Measurements from ENCODE around the gene GOLGA3.

GOLGA3 gene

GRCh38 chr12:132748319-132748718 is 80.3 kb downstream of the GOLGA3 start:
- H3K9ac ChIP-seq (ENCODE audit: low read depth, low read length) = no peak overlapping the region
- H3K36me3 ChIP-seq (ENCODE audit: control insufficient read depth, insufficient read depth, low read length) = peaks cover 65% of the 10 kb centered on the region
- no peaks in the 10 kb centered on the region for H3K27me3 ChIP-seq (ENCODE audit: control insufficient read depth, insufficient read depth, low read length)
- no peaks in the 10 kb centered on the region for H3K4me1 ChIP-seq (ENCODE audit: control insufficient read depth, insufficient read depth, low read length)
- H3K9me3 ChIP-seq (ENCODE audit: control insufficient read depth, insufficient read depth, low read length) = no peaks in the 10 kb centered on the region
- H3K4me3 ChIP-seq (ENCODE audit: low read depth, low read length) = no peak overlapping the region

- H3K4me3 ChIP-seq (ENCODE audit: low read depth, low read length) = no peak overlapping the region
- peaks cover 69% of the 10 kb centered on the region for H3K36me3 ChIP-seq (ENCODE audit: control insufficient read depth, insufficient read depth, low read length)
- no peaks in the 10 kb centered on the region for H3K4me1 ChIP-seq (ENCODE audit: control insufficient read depth, insufficient read depth, low read length)
- no peaks in the 10 kb centered on the region for H3K27me3 ChIP-seq (ENCODE audit: control insufficient read depth, insufficient read depth, low read length)
- no peak overlapping the region for H3K9ac ChIP-seq (ENCODE audit: low read depth, low read length)
- no peaks in the 10 kb centered on the region for H3K9me3 ChIP-seq (ENCODE audit: control insufficient read depth, insufficient read depth, low read length)
Measured at GRCh38 chr12:132747896-132748295, 80.8 kb downstream of the GOLGA3 start.

- no peak overlapping the region for H3K9ac ChIP-seq (ENCODE audit: low read depth, low read length)
- H3K9me3 ChIP-seq (ENCODE audit: control insufficient read depth, insufficient read depth, low read length) = no peaks in the 10 kb centered on the region
- no peaks in the 10 kb centered on the region for H3K4me1 ChIP-seq (ENCODE audit: control insufficient read depth, insufficient read depth, low read length)
- H3K36me3 ChIP-seq (ENCODE audit: control insufficient read depth, insufficient read depth, low read length) = peaks cover 74% of the 10 kb centered on the region
- H3K4me3 ChIP-seq (ENCODE audit: low read depth, low read length) = no peak overlapping the region
- no peaks in the 10 kb centered on the region for H3K27me3 ChIP-seq (ENCODE audit: control insufficient read depth, insufficient read depth, low read length)
Measured at GRCh38 chr12:132747395-132747794, 81.3 kb downstream of the GOLGA3 start.

- Histone ChIP-seq H3K27me3 (ENCODE audit: control insufficient read depth, insufficient read depth, low read length) (no peaks in the 10 kb centered on the region), H3K9me3 (ENCODE audit: control insufficient read depth, insufficient read depth, low read length) (no peaks in the 10 kb centered on the region), H3K36me3 (ENCODE audit: control insufficient read depth, insufficient read depth, low read length) (peaks cover 74% of the 10 kb centered on the region), H3K4me3 (ENCODE audit: low read depth, low read length) (no peak overlapping the region), H3K4me1 (ENCODE audit: control insufficient read depth, insufficient read depth, low read length) (no peaks in the 10 kb centered on the region), H3K9ac (ENCODE audit: low read depth, low read length) (no peak overlapping the region)
Measured at GRCh38 chr12:132746613-132747012, 82.1 kb downstream of the GOLGA3 start.

- Histone ChIP-seq H3K36me3 (ENCODE audit: control insufficient read depth, insufficient read depth, low read length) (peaks cover 78% of the 10 kb centered on the region), H3K27me3 (ENCODE audit: control insufficient read depth, insufficient read depth, low read length) (no peaks in the 10 kb centered on the region), H3K4me3 (ENCODE audit: low read depth, low read length) (no peak overlapping the region), H3K4me1 (ENCODE audit: control insufficient read depth, insufficient read depth, low read length) (no peaks in the 10 kb centered on the region), H3K9me3 (ENCODE audit: control insufficient read depth, insufficient read depth, low read length) (no peaks in the 10 kb centered on the region), H3K9ac (ENCODE audit: low read depth, low read length) (no peak overlapping the region)
Measured at GRCh38 chr12:132743831-132744230, 84.8 kb downstream of the GOLGA3 start.

- Histone ChIP-seq H3K36me3 (ENCODE audit: control insufficient read depth, insufficient read depth, low read length) (peaks cover 74% of the 10 kb centered on the region), H3K9ac (ENCODE audit: low read depth, low read length) (no peak overlapping the region), H3K4me3 (ENCODE audit: low read depth, low read length) (no peak overlapping the region), H3K4me1 (ENCODE audit: control insufficient read depth, insufficient read depth, low read length) (no peaks in the 10 kb centered on the region), H3K27me3 (ENCODE audit: control insufficient read depth, insufficient read depth, low read length) (no peaks in the 10 kb centered on the region), H3K9me3 (ENCODE audit: control insufficient read depth, insufficient read depth, low read length) (no peaks in the 10 kb centered on the region)
Measured at GRCh38 chr12:132741620-132742019, 87.0 kb downstream of the GOLGA3 start.

GRCh38 chr12:132740652-132741051 is 88.0 kb downstream of the GOLGA3 start:
- Histone ChIP-seq H3K36me3 (ENCODE audit: control insufficient read depth, insufficient read depth, low read length) (peaks cover 80% of the 10 kb centered on the region), H3K4me1 (ENCODE audit: control insufficient read depth, insufficient read depth, low read length) (no peaks in the 10 kb centered on the region), H3K9ac (ENCODE audit: low read depth, low read length) (no peak overlapping the region), H3K9me3 (ENCODE audit: control insufficient read depth, insufficient read depth, low read length) (no peaks in the 10 kb centered on the region), H3K4me3 (ENCODE audit: low read depth, low read length) (no peak overlapping the region), H3K27me3 (ENCODE audit: control insufficient read depth, insufficient read depth, low read length) (no peaks in the 10 kb centered on the region)

- Histone ChIP-seq H3K9me3 (ENCODE audit: control insufficient read depth, insufficient read depth, low read length) (no peaks in the 10 kb centered on the region), H3K36me3 (ENCODE audit: control insufficient read depth, insufficient read depth, low read length) (peaks cover 80% of the 10 kb centered on the region), H3K4me1 (ENCODE audit: control insufficient read depth, insufficient read depth, low read length) (no peaks in the 10 kb centered on the region), H3K9ac (ENCODE audit: low read depth, low read length) (no peak overlapping the region), H3K4me3 (ENCODE audit: low read depth, low read length) (no peak overlapping the region), H3K27me3 (ENCODE audit: control insufficient read depth, insufficient read depth, low read length) (no peaks in the 10 kb centered on the region)
Measured at GRCh38 chr12:132740313-132740646, 88.4 kb downstream of the GOLGA3 start.

- no peaks in the 10 kb centered on the region for H3K27me3 ChIP-seq (ENCODE audit: control insufficient read depth, insufficient read depth, low read length)
- no peaks in the 10 kb centered on the region for H3K4me1 ChIP-seq (ENCODE audit: control insufficient read depth, insufficient read depth, low read length)
- H3K9me3 ChIP-seq (ENCODE audit: control insufficient read depth, insufficient read depth, low read length) = no peaks in the 10 kb centered on the region
- peaks cover 80% of the 10 kb centered on the region for H3K36me3 ChIP-seq (ENCODE audit: control insufficient read depth, insufficient read depth, low read length)
- H3K9ac ChIP-seq (ENCODE audit: low read depth, low read length) = no peak overlapping the region
- no peak overlapping the region for H3K4me3 ChIP-seq (ENCODE audit: low read depth, low read length)
Measured at GRCh38 chr12:132739600-132740312, 88.9 kb downstream of the GOLGA3 start.

GRCh38 chr12:132736913-132737312 is 91.8 kb downstream of the GOLGA3 start:
- Histone ChIP-seq H3K36me3 (ENCODE audit: control insufficient read depth, insufficient read depth, low read length) (peaks cover 76% of the 10 kb centered on the region), H3K4me3 (ENCODE audit: low read depth, low read length) (no peak overlapping the region), H3K27me3 (ENCODE audit: control insufficient read depth, insufficient read depth, low read length) (no peaks in the 10 kb centered on the region), H3K4me1 (ENCODE audit: control insufficient read depth, insufficient read depth, low read length) (no peaks in the 10 kb centered on the region), H3K9me3 (ENCODE audit: control insufficient read depth, insufficient read depth, low read length) (no peaks in the 10 kb centered on the region), H3K9ac (ENCODE audit: low read depth, low read length) (no peak overlapping the region)

GRCh38 chr12:132736378-132736777 is 92.3 kb downstream of the GOLGA3 start:
- Histone ChIP-seq H3K4me3 (ENCODE audit: low read depth, low read length) (no peak overlapping the region), H3K9me3 (ENCODE audit: control insufficient read depth, insufficient read depth, low read length) (no peaks in the 10 kb centered on the region), H3K27me3 (ENCODE audit: control insufficient read depth, insufficient read depth, low read length) (no peaks in the 10 kb centered on the region), H3K36me3 (ENCODE audit: control insufficient read depth, insufficient read depth, low read length) (peaks cover 77% of the 10 kb centered on the region), H3K9ac (ENCODE audit: low read depth, low read length) (no peak overlapping the region), H3K4me1 (ENCODE audit: control insufficient read depth, insufficient read depth, low read length) (no peaks in the 10 kb centered on the region)

GRCh38 chr12:132735496-132735895 is 93.2 kb downstream of the GOLGA3 start:
- H3K27me3 ChIP-seq (ENCODE audit: control insufficient read depth, insufficient read depth, low read length) = no peaks in the 10 kb centered on the region
- no peak overlapping the region for H3K4me3 ChIP-seq (ENCODE audit: low read depth, low read length)
- peaks cover 74% of the 10 kb centered on the region for H3K36me3 ChIP-seq (ENCODE audit: control insufficient read depth, insufficient read depth, low read length)
- H3K9me3 ChIP-seq (ENCODE audit: control insufficient read depth, insufficient read depth, low read length) = no peaks in the 10 kb centered on the region
- H3K4me1 ChIP-seq (ENCODE audit: control insufficient read depth, insufficient read depth, low read length) = no peaks in the 10 kb centered on the region
- no peak overlapping the region for H3K9ac ChIP-seq (ENCODE audit: low read depth, low read length)

Data from iPS-15b (cell line).